H1 (cell line): ENCODE data around the gene PSMF1. TPM values are rescaled to one million over a fixed set of nuclear protein-coding genes. Genes with fewer than 3 reads are reported as not detected.

Experiments used
- CTCF ChIA-PET: fragments of 300-600 bp; sonication (Branson Sonifier 250); formaldehyde crosslinking; loops from one replicate; lab custom pipeline; 2021; ENCODE audit not compliant: partially characterized antibody; lab: Charles Lee
- POLR2A ChIA-PET: fragments of 300-600 bp; sonication (Branson Sonifier 250); formaldehyde crosslinking; loops from one replicate; lab custom pipeline; 2021; ENCODE audit warnings: inconsistent platforms; ENCODE audit not compliant: partially characterized antibody; lab: Charles Lee
- DNase-seq, 2 experiments: peaks; one replicate each; pipeline versions ENCODE4 v3.0.0 to v3.0.0-alpha.2; 2010 to 2022; ENCODE audit warnings: low spot score in 2 of 2, low read depth in 1 of 2, mixed read lengths in 1 of 2
- FAIRE-seq: peaks from 2 replicates; lab custom pipeline; 2011; peaks lifted over from hg19 to GRCh38; lab: Jason Lieb, UNC
- H2AFZ ChIP-seq: 2 replicates; pipeline ENCODE4 v1.8.1; 2012; ENCODE audit warnings: low read length, inconsistent platforms
- H2AK5ac ChIP-seq: 2 replicates; pipeline ENCODE4 v1.6.1; 2013; ENCODE audit warnings: low read depth, low read length
- H2BK120ac ChIP-seq: replicated peaks from 2 replicates; pipeline ENCODE3; 2013; ENCODE audit warnings: low read depth, low read length, inconsistent platforms
- H2BK12ac ChIP-seq: 2 replicates; pipeline ENCODE4 v1.6.1; 2013; ENCODE audit warnings: low read depth, low read length
- H2BK15ac ChIP-seq: 2 replicates; pipeline ENCODE4 v1.6.1; 2013; ENCODE audit warnings: low read length
- H2BK20ac ChIP-seq: 2 replicates; pipeline ENCODE4 v1.6.1; 2013; ENCODE audit warnings: low read length
- H2BK5ac ChIP-seq: 2 replicates; pipeline ENCODE4 v1.6.1; 2013; ENCODE audit warnings: low read depth, low read length
- H3K14ac ChIP-seq: 2 replicates; pipeline ENCODE4 v1.6.1; 2013; ENCODE audit warnings: inconsistent platforms; ENCODE audit not compliant: insufficient read length
- H3K18ac ChIP-seq: 2 replicates; pipeline ENCODE4 v1.6.1; 2013; ENCODE audit warnings: low read length; ENCODE audit errors: extremely low read depth
- H3K23ac ChIP-seq: 2 replicates; pipeline ENCODE4 v1.6.1; 2013; ENCODE audit warnings: inconsistent platforms; ENCODE audit not compliant: insufficient read length
- H3K23me2 ChIP-seq: 2 replicates; pipeline ENCODE4 v1.6.1; 2013; ENCODE audit warnings: low read depth, low read length
- H3K27ac ChIP-seq: 2 replicates; pipeline ENCODE4 v1.6.1; 2011; ENCODE audit warnings: low read depth, low read length, inconsistent platforms
- H3K27me3 ChIP-seq, 4 experiments: replicated peaks in 1 of 4; 1 replicate in 1 of 4; 2 replicates in 3 of 4; pipeline versions ENCODE4 v1.6.1 to v1.8.1; 2011 to 2013; ENCODE audit warnings: low read length in 3 of 4, mild to moderate bottlenecking in 3 of 4, inconsistent platforms in 2 of 4, mixed read lengths in 2 of 4, moderate library complexity in 1 of 4; ENCODE audit not compliant: control insufficient read depth in 3 of 4, insufficient read depth in 3 of 4; ENCODE audit errors: extremely low read depth in 1 of 4
- H3K36me3 ChIP-seq, 4 experiments: 2 replicates each; pipeline versions ENCODE4 v1.6.1 to v1.8.1; 2011 to 2013; ENCODE audit warnings: mild to moderate bottlenecking in 4 of 4, low read length in 3 of 4, moderate library complexity in 2 of 4, control low read depth in 1 of 4, inconsistent platforms in 1 of 4; ENCODE audit not compliant: insufficient read depth in 4 of 4, control insufficient read depth in 2 of 4
- H3K4ac ChIP-seq: replicated peaks from 2 replicates; pipeline ENCODE3; 2013; ENCODE audit warnings: low read length, low read depth, mixed read lengths, inconsistent platforms; ENCODE audit not compliant: insufficient read length
- H3K4me1 ChIP-seq, 4 experiments: replicated peaks in 1 of 4; 1 replicate in 1 of 4; 2 replicates in 3 of 4; pipeline versions ENCODE4 v1.6.1 to v1.8.1; 2011 to 2013; ENCODE audit warnings: low read length in 3 of 4, inconsistent platforms in 2 of 4, mixed read lengths in 1 of 4; ENCODE audit not compliant: insufficient read depth in 4 of 4, control insufficient read depth in 3 of 4
- H3K4me2 ChIP-seq, 2 experiments: 2 replicates each; pipeline versions ENCODE4 v1.6.1 to v1.8.1; 2011 to 2013; ENCODE audit warnings: low read depth in 2 of 2, low read length in 2 of 2, control low read depth in 1 of 2, inconsistent platforms in 1 of 2, mild to moderate bottlenecking in 1 of 2; ENCODE audit not compliant: insufficient read depth in 1 of 2
- H3K4me3 ChIP-seq, 4 experiments: fragments of 200-600, 300-600 bp in 1 of 4; sonication (generic), shearing (Covaris generic), sonication (Bioruptor Twin) in 1 of 4; 2 replicates each; pipeline versions ENCODE4 v1.5.1 to v1.8.1; 2011 to 2016; ENCODE audit warnings: low read length in 4 of 4, low read depth in 3 of 4, control low read depth in 2 of 4, inconsistent platforms in 2 of 4, mild to moderate bottlenecking in 2 of 4, mixed read lengths in 1 of 4, moderate library complexity in 1 of 4; ENCODE audit not compliant: insufficient read depth in 2 of 4; ENCODE audit errors: extremely low read depth in 1 of 4
- H3K56ac ChIP-seq: replicated peaks from 2 replicates; pipeline ENCODE3; 2013; ENCODE audit warnings: low read depth, mild to moderate bottlenecking, mixed read lengths, low read length, inconsistent platforms; ENCODE audit not compliant: insufficient read length
- H3K79me1 ChIP-seq: 2 replicates; pipeline ENCODE4 v1.6.1; 2013; ENCODE audit warnings: low read depth, low read length, control low read depth
- H3K79me2 ChIP-seq, 2 experiments: 2 replicates each; pipeline versions ENCODE4 v1.6.1 to v1.8.1; 2012 to 2013; ENCODE audit warnings: low read length in 2 of 2, mild to moderate bottlenecking in 2 of 2, inconsistent platforms in 1 of 2; ENCODE audit not compliant: insufficient read depth in 2 of 2, control insufficient read depth in 1 of 2
- H3K9ac ChIP-seq, 4 experiments: replicated peaks in 1 of 4; 1 replicate in 1 of 4; 2 replicates in 3 of 4; pipeline versions ENCODE4 v1.6.1 to v1.8.1; 2011 to 2013; ENCODE audit warnings: low read depth in 3 of 4, low read length in 3 of 4, control low read depth in 2 of 4, mild to moderate bottlenecking in 2 of 4, moderate library complexity in 2 of 4, inconsistent platforms in 1 of 4; ENCODE audit errors: extremely low read depth in 1 of 4
- H3K9me3 ChIP-seq, 2 experiments: 2 replicates each; pipeline versions ENCODE4 v1.6.1 to v1.8.1; 2012 to 2013; ENCODE audit warnings: mild to moderate bottlenecking in 2 of 2, moderate library complexity in 2 of 2, control low read depth in 1 of 2, inconsistent platforms in 1 of 2, low read depth in 1 of 2, low read length in 1 of 2, mixed read lengths in 1 of 2; ENCODE audit not compliant: insufficient read depth in 2 of 2
- H4K20me1 ChIP-seq, 2 experiments: replicated peaks in 1 of 2; 2 replicates each; pipeline versions ENCODE3 to v1.8.1; 2011 to 2013; ENCODE audit warnings: inconsistent platforms in 2 of 2, low read length in 2 of 2, mild to moderate bottlenecking in 1 of 2; ENCODE audit not compliant: insufficient read depth in 2 of 2, control insufficient read depth in 1 of 2
- H4K5ac ChIP-seq: 2 replicates; pipeline ENCODE4 v1.6.1; 2013; ENCODE audit warnings: low read length, low read depth, mixed read lengths, inconsistent platforms; ENCODE audit not compliant: insufficient read length
- H4K8ac ChIP-seq: 2 replicates; pipeline ENCODE4 v1.8.0; 2013; ENCODE audit warnings: mild to moderate bottlenecking, moderate library complexity, low read length, inconsistent platforms; ENCODE audit not compliant: insufficient read depth; ENCODE audit errors: extremely low read depth
- H4K91ac ChIP-seq: replicated peaks from 2 replicates; pipeline ENCODE3; 2013; ENCODE audit warnings: low read length, mixed read lengths, inconsistent platforms; ENCODE audit not compliant: insufficient read length
- CTCF ChIP-seq, 3 experiments: IDR thresholded peaks; 1 replicate in 2 of 3; 2 replicates in 1 of 3; pipeline versions ENCODE4 v1.5.1 to v1.6.1; 2011; ENCODE audit warnings: low read length in 3 of 3, mild to moderate bottlenecking in 3 of 3, inconsistent platforms in 2 of 3, low read depth in 1 of 3, moderate library complexity in 1 of 3; ENCODE audit not compliant: insufficient read depth in 1 of 3; ENCODE audit errors: control extremely low read depth in 1 of 3
- EP300 ChIP-seq, 2 experiments: IDR thresholded peaks; 1 replicate in 1 of 2; 2 replicates in 1 of 2; pipeline ENCODE4 v1.6.1; 2011 to 2012; ENCODE audit warnings: low read depth in 2 of 2, low read length in 2 of 2, mild to moderate bottlenecking in 2 of 2, borderline replicate concordance in 1 of 2, inconsistent platforms in 1 of 2, moderate library complexity in 1 of 2
- POLR2AphosphoS5 ChIP-seq: IDR thresholded peaks from 2 replicates; pipeline ENCODE4 v1.6.1; 2011; ENCODE audit warnings: low read depth, low read length
- SUZ12 ChIP-seq: fragments of 200-600 bp; sonication (generic); IDR thresholded peaks from 2 replicates; pipeline ENCODE4 v1.6.1; 2012; ENCODE audit warnings: mild to moderate bottlenecking, inconsistent platforms, low read length, moderate library complexity, mixed read lengths
- WGBS, 2 experiments: shearing (Covaris generic) in 1 of 2; methylation state at CpG; one replicate each; pipeline versions ENCODE4 v1.1.6 to v1.1.7; 2013 to 2015; ENCODE audit warnings: low lambda C conversion rate in 2 of 2, mixed read lengths in 2 of 2, inconsistent platforms in 1 of 2, low coverage in 1 of 2, missing lambda C conversion rate in 1 of 2; ENCODE audit not compliant: insufficient replicate concordance in 2 of 2, insufficient coverage in 1 of 2, insufficient read length in 1 of 2; ENCODE audit errors: extremely low coverage in 1 of 2, missing lambda C conversion rate in 1 of 2; 5-methylcytosine and 5-hydroxymethylcytosine counted together
- polyA plus RNA-seq, 7 experiments: library from polyadenylated mRNA; depleted of rRNA in 3 of 7; stranded (reverse) in 5 of 7; unstranded in 2 of 7; fragments of >200 nt in 5 of 7; fragments of 200-250 nt in 2 of 7; gene quantifications; 1 replicate in 5 of 7; 2 replicates in 1 of 7; 4 replicates in 1 of 7; pipeline versions ENCODE4 v1.2.1 to v1.2.3, GENCODE V29; 2011 to 2013; ENCODE audit warnings: missing spikeins in 2 of 7, mixed read lengths in 2 of 7
- total RNA-seq: library from RNA; stranded (reverse); fragmentation: NEBNext Ultra II Directional; extraction: Animal tissue kit (Norgen Biotek cat#: 25700); gene quantifications from 2 replicates; pipeline ENCODE4 v1.2.1, GENCODE V29; 2021

Gene PSMF1
- total and polyA plus RNA-seq, 2 of the 8 experiments (the other 6 are each of a cell fraction or from before 2014, with no cell fraction given) = 106 to 159 TPM

GRCh38 chr20:1182106-1182505 is 63.7 kb downstream of the PSMF1 start:
- TF ChIP-seq CTCF (IDR thresholded peaks at IDR 0.05; ENCODE audit: control extremely low read depth in 1 of 3, insufficient read depth in 1 of 3, low read depth in 1 of 3, low read length in 3 of 3) (no peak), SUZ12 (no peak), EP300 (IDR thresholded peaks at IDR 0.05; ENCODE audit: borderline replicate concordance in 1 of 2, low read depth in 2 of 2, low read length in 2 of 2) (no peak), POLR2AphosphoS5 (0 out of 2 replicates have a peak, but pooled peaks have one; percentile 27)
- TF ChIP-seq, all 59 proteins: peak for 1
- CTCF ChIA-PET = interaction anchor here (8.7 kb wide), 1 partner anchor 26 kb away, joined by 101 read pairs; the partner anchor contains the start of gene C20orf202
- H3K4me2 ChIP-seq = no peak overlapping the region

More at GRCh38 chr20:1182106-1182505, 63.7 kb downstream of the PSMF1 start:
- Histone ChIP-seq H3K18ac (no peak overlapping the region), H3K56ac (no peak overlapping the region), H3K9me3 (no peaks in the 10 kb centered on the region), H3K27me3 (peaks cover 8 to 38% (median 25%) of the 10 kb centered on the region in 4 experiments), H3K79me1 (no peaks in the 10 kb centered on the region), H3K23ac (no peak overlapping the region), H4K8ac (no peak overlapping the region), H3K79me2 (no peaks in the 10 kb centered on the region), H2BK15ac (no peak overlapping the region), H3K23me2 (peaks cover 6% of the 10 kb centered on the region; the same call in 1 of the 2 replicates), H2BK12ac (no peak overlapping the region), H3K4me1 (peaks cover 0 to 11% (median 8%) of the 10 kb centered on the region in 4 experiments; a peak in 5 of 7 replicates), H4K91ac (no peak overlapping the region), H3K36me3 (no peaks in the 10 kb centered on the region), H3K9ac (no peak overlapping the region), H3K27ac (no peak overlapping the region), H3K14ac (no peak overlapping the region), H2BK5ac (no peak overlapping the region), H2BK120ac (no peak overlapping the region), H2BK20ac (no peak overlapping the region), H2AFZ (no peak overlapping the region), H4K5ac (no peak overlapping the region), H3K4me3 (no peak overlapping the region), H2AK5ac (no peak overlapping the region), H3K4ac (no peak overlapping the region), H4K20me1 (peaks cover 0 to 9% of the 10 kb centered on the region in 2 experiments)
- POLR2A ChIA-PET = interaction anchor here (0.6 to 2.3 kb wide), 2 partner anchors 10 to 329 kb away, joined by 3 to 9 read pairs; no protein-coding TSS in a partner anchor
- no peak for FAIRE-seq
- WGBS, 2 experiments = 74 to 100% methylated on average over 1 to 4 of the region's 4 CpGs
- no peak for DNase-seq
